Prostate gland (tissue), 2 donors: ENCODE data around the gene INKA2. TPM values are rescaled to one million over a fixed set of nuclear protein-coding genes. Genes with fewer than 3 reads are reported as not detected.

ENCODE experiments used
- DNase-seq: peaks from one replicate; pipeline ENCODE4 v3.0.0-alpha.2; 2019; ENCODE audit warnings: low spot score
- H3K27ac ChIP-seq, 2 donors: fragments of 200-600 bp; sonication (generic); 2 replicates each; pipeline ENCODE4 v1.5.1; 2017 to 2019
- H3K27me3 ChIP-seq: fragments of 200-600 bp; sonication (generic); replicated peaks from 2 replicates; pipeline ENCODE4 v1.5.1; 2019; ENCODE audit not compliant: insufficient read depth
- H3K36me3 ChIP-seq, 2 donors: fragments of 200-600 bp; sonication (generic); 1 replicate in 1 of 2; 2 replicates in 1 of 2; pipeline versions ENCODE4 v1.5.1 to v1.8.1; 2017 to 2019
- H3K4me1 ChIP-seq: fragments of 200-600 bp; sonication (generic); replicated peaks from 2 replicates; pipeline ENCODE4 v1.5.1; 2019
- H3K4me3 ChIP-seq, 2 donors: fragments of 200-600 bp; sonication (generic); 2 replicates each; pipeline ENCODE4 v1.5.1; 2017 to 2019
- H3K9me3 ChIP-seq: fragments of 200-600 bp; sonication (generic); 2 replicates; pipeline ENCODE4 v1.5.1; 2017
- CTCF ChIP-seq, 4 experiments: fragments of 200-600 bp in 2 of 4; fragments of 450-650 bp in 2 of 4; sonication (generic) in 2 of 4; IDR thresholded peaks; 1 replicate in 3 of 4; 2 replicates in 1 of 4; pipeline ENCODE4 v1.5.1; 2016 to 2019; ENCODE audit warnings: antibody characterized with exemption in 4 of 4, mild to moderate bottlenecking in 2 of 4, moderate library complexity in 2 of 4
- POLR2A ChIP-seq: fragments of 450-650 bp; IDR thresholded peaks from one replicate; pipeline ENCODE4 v1.6.1; 2016; ENCODE audit warnings: antibody characterized with exemption, mild to moderate bottlenecking
- POLR2AphosphoS5 ChIP-seq: sonication (generic); formaldehyde crosslinking; IDR thresholded peaks from one replicate; pipeline ENCODE4 v1.6.1; 2017; ENCODE audit warnings: antibody characterized with exemption
- WGBS: methylation state at CpG from one replicate; pipeline ENCODE4 v1.1.5; 2018; 5-methylcytosine and 5-hydroxymethylcytosine counted together
- intact Hi-C: fragments of 100-400 bp; cut with DNase I; formaldehyde crosslinking; loops from one replicate; pipeline ENCODE4 v1.14.2; 2022
- total RNA-seq, 2 donors: library from RNA; depleted of rRNA; stranded (reverse); fragments of >200 nt; gene quantifications; one replicate each; pipeline ENCODE4 v1.1.0, GENCODE V29; 2016

Gene INKA2
- total RNA-seq, 2 donors from 2014 or later, result 2.8 to 6.6 TPM

GRCh38 chr1:111720977-111721786 lies 18.0 kb downstream of the INKA2 start:
- 43% methylated on average over 10 of the region's 10 CpGs for WGBS
- TF ChIP-seq CTCF (IDR thresholded peaks at IDR 0.05) (no peak), POLR2AphosphoS5 (no peak), POLR2A (no peak)
- Histone ChIP-seq H3K36me3 (no peaks in the 10 kb centered on the region), H3K4me3 (no peak overlapping the region), H3K9me3 (no peaks in the 10 kb centered on the region), H3K4me1 (no peaks in the 10 kb centered on the region), H3K27me3 (no peaks in the 10 kb centered on the region), H3K27ac (no peak overlapping the region)
- no peak for DNase-seq
- intact Hi-C loops, result no loop called here

- Histone ChIP-seq H3K9me3 (no peaks in the 10 kb centered on the region), H3K27me3 (no peaks in the 10 kb centered on the region), H3K27ac (no peak overlapping the region), H3K4me3 (no peak overlapping the region), H3K36me3 (no peaks in the 10 kb centered on the region), H3K4me1 (no peaks in the 10 kb centered on the region)
- WGBS, result 53% methylated on average over 7 of the region's 7 CpGs
- no peak for DNase-seq
- intact Hi-C loops, result no loop called here
- TF ChIP-seq POLR2A, result no peak
- no peak for TF ChIP-seq POLR2AphosphoS5
- no peak for TF ChIP-seq CTCF (IDR thresholded peaks at IDR 0.05)
Measured at GRCh38 chr1:111720274-111720976, 18.8 kb downstream of the INKA2 start.

GRCh38 chr1:111719674-111720132 lies 19.5 kb downstream of the INKA2 start:
- Histone ChIP-seq H3K4me1 (no peaks in the 10 kb centered on the region), H3K27me3 (no peaks in the 10 kb centered on the region), H3K9me3 (no peaks in the 10 kb centered on the region), H3K36me3 (no peaks in the 10 kb centered on the region), H3K27ac (no peak overlapping the region), H3K4me3 (no peak overlapping the region)
- DNase-seq, result no peak
- TF ChIP-seq POLR2AphosphoS5, result no peak
- TF ChIP-seq POLR2A, result no peak
- TF ChIP-seq CTCF (IDR thresholded peaks at IDR 0.05), result no peak
- intact Hi-C loops, result loop anchor here (5.0 kb wide), 1 partner anchor 38 kb away; the partner anchor contains the start of gene DDX20
- 47% methylated on average over 4 of the region's 4 CpGs for WGBS

GRCh38 chr1:111719135-111719534 lies 20.1 kb downstream of the INKA2 start:
- Histone ChIP-seq H3K27me3 (no peaks in the 10 kb centered on the region), H3K27ac (no peak overlapping the region), H3K9me3 (no peaks in the 10 kb centered on the region), H3K4me3 (no peak overlapping the region), H3K4me1 (no peaks in the 10 kb centered on the region), H3K36me3 (no peaks in the 10 kb centered on the region)
- intact Hi-C loops, result loop anchor here (5.0 kb wide), 1 partner anchor 38 kb away; the partner anchor contains the start of gene DDX20
- no peak for DNase-seq
- 97% methylated on average over 5 of the region's 5 CpGs for WGBS
- TF ChIP-seq CTCF (IDR thresholded peaks at IDR 0.05) (no peak), POLR2AphosphoS5 (no peak), POLR2A (no peak)
